NB4 (cell line): ENCODE results near the gene RNU6-7.

Experiments used
- MYC ChIP-seq: IDR thresholded peaks from 2 replicates; pipeline ENCODE4 v1.6.1; 2011; ENCODE audit warnings: low read depth, low read length
- POLR2A ChIP-seq: IDR thresholded peaks from 2 replicates; pipeline ENCODE4 v1.6.1; 2011; ENCODE audit warnings: mild to moderate bottlenecking; ENCODE audit not compliant: insufficient read length; ENCODE audit errors: extremely low read depth
- TF ChIP-seq, protein P1 (sequence below): IDR thresholded peaks from one replicate; pipeline ENCODE4 v1.5.1; 2012; ENCODE audit warnings: low read depth, low read length
- TF ChIP-seq, protein P2 (sequence below): IDR thresholded peaks from 2 replicates; pipeline ENCODE4 v1.6.1; 2011; ENCODE audit warnings: low read depth, low read length

DNA sequence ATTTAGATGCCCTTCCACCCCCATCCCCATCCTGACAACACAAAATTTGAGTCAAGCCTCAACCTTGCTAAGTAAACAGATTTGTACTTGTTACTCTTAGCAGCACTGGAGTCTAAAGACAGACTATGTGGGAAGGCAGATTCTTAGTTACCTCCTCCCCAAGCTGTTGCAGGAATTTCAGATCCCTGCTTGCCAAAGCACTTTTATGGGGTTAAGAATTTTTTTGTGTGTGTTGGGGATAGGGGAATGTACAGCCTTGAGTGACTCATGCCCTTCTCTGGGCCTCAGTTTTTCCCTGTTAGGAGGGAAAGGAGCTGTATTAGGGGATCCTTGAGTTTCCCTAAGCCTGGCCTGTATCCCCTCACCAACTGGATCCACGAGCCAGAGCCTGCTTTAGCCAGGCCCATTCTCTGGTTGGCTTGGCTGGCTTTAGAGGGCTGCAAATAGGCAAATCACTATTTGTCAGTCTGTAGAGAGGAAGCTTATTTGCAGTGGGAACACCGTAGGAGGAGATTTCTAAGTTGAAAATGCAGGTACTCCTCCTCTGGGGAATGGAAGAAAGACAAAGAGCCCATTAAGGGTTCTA, 28.9 kb downstream of the RNU6-7 start:
- TF ChIP-seq, protein P1, sequence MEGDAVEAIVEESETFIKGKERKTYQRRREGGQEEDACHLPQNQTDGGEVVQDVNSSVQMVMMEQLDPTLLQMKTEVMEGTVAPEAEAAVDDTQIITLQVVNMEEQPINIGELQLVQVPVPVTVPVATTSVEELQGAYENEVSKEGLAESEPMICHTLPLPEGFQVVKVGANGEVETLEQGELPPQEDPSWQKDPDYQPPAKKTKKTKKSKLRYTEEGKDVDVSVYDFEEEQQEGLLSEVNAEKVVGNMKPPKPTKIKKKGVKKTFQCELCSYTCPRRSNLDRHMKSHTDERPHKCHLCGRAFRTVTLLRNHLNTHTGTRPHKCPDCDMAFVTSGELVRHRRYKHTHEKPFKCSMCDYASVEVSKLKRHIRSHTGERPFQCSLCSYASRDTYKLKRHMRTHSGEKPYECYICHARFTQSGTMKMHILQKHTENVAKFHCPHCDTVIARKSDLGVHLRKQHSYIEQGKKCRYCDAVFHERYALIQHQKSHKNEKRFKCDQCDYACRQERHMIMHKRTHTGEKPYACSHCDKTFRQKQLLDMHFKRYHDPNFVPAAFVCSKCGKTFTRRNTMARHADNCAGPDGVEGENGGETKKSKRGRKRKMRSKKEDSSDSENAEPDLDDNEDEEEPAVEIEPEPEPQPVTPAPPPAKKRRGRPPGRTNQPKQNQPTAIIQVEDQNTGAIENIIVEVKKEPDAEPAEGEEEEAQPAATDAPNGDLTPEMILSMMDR: no peak
- TF ChIP-seq POLR2A: no peak
- TF ChIP-seq, protein P2, sequence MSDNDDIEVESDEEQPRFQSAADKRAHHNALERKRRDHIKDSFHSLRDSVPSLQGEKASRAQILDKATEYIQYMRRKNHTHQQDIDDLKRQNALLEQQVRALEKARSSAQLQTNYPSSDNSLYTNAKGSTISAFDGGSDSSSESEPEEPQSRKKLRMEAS: no peak
- no peak for TF ChIP-seq MYC
